Heart right ventricle (tissue), 16 donors: ENCODE measurements around the gene ZNF311. TPM values are rescaled to one million over a fixed set of nuclear protein-coding genes. Genes with fewer than 3 reads are reported as not detected.
"Not testable (repeated sequence)": the region's sequence is repeated elsewhere in the genome, so short reads cannot be mapped to it uniquely, and the experiment has no call there.

Experiments used
- ATAC-seq, 8 donors: fragments of 200-7000 bp; cut with Tn5 transposase; one replicate each; pipeline ENCODE4 v1.9.1; 2020; ENCODE audit warnings: mild to moderate bottlenecking in 8 of 8, moderate library complexity in 8 of 8, moderate number of reproducible peaks in 1 of 8
- DNase-seq, 2 donors: peaks; one replicate each; pipeline ENCODE4 v3.0.0-alpha.2; 2020
- H3K27ac ChIP-seq, 10 donors: fragments of 200-600 bp; sonication (generic) in 2 of 10; one replicate each; pipeline versions ENCODE4 v1.5.0 to v1.8.0; 2020 to 2022; ENCODE audit warnings: mild to moderate bottlenecking in 3 of 10
- H3K27me3 ChIP-seq, 7 donors: fragments of 200-600 bp; one replicate each; pipeline ENCODE4 v1.8.0; 2021 to 2022; ENCODE audit warnings: mild to moderate bottlenecking in 2 of 7
- H3K36me3 ChIP-seq, 9 donors: fragments of 200-600 bp; sonication (generic) in 1 of 9; one replicate each; pipeline versions ENCODE4 v1.5.0 to v1.8.0; 2020 to 2022; ENCODE audit warnings: mild to moderate bottlenecking in 2 of 9
- H3K4me1 ChIP-seq, 9 donors: fragments of 200-600 bp; sonication (generic) in 1 of 9; one replicate each; pipeline versions ENCODE4 v1.5.0 to v1.8.0; 2020 to 2022; ENCODE audit warnings: mild to moderate bottlenecking in 4 of 9
- H3K4me3 ChIP-seq, 10 donors: fragments of 200-600 bp; sonication (generic) in 2 of 10; one replicate each; pipeline versions ENCODE4 v1.5.0 to v1.8.0; 2020 to 2022; ENCODE audit warnings: mild to moderate bottlenecking in 7 of 10, moderate library complexity in 2 of 10
- H3K9me3 ChIP-seq, 11 donors: fragments of 200-600 bp in 10 of 11; sonication (generic) in 2 of 11; one replicate each; pipeline versions ENCODE4 v1.5.0 to v1.8.0; 2013 to 2022; ENCODE audit warnings: mild to moderate bottlenecking in 2 of 11, control low read depth in 1 of 11, moderate library complexity in 1 of 11
- WGBS, 2 donors: extraction: QIAGEN DNeasy Blood & Tissue Kit; methylation state at CpG; one replicate each; pipeline ENCODE4 v1.1.7; 2013; ENCODE audit warnings: inconsistent platforms in 1 of 2; 5-methylcytosine and 5-hydroxymethylcytosine counted together
- intact Hi-C, 10 donors: fragments of 100-400 bp; cut with DNase I; formaldehyde crosslinking; loops; one replicate each; pipeline versions ENCODE4 v1.11.1 to v1.14.2; 2022
- polyA plus RNA-seq, 2 donors: library from polyadenylated mRNA; stranded (reverse); fragments of 200-250 nt; gene quantifications; one replicate each; pipeline ENCODE4 v1.2.3, GENCODE V29; 2013
- total RNA-seq, 10 donors: library from RNA; stranded (reverse); fragmentation: NEBNext Ultra II Directional in 3 of 10; extraction: Animal tissue kit (Norgen Biotek cat#: 25700) in 3 of 10; gene quantifications; one replicate each; pipeline versions ENCODE4 v1.2.1 to v1.2.4, GENCODE V29; 2021 to 2023
- TF ChIP-seq, protein P1 (sequence below), 9 donors: fragments of 200-600 bp; sonication (generic) in 2 of 9; IDR thresholded peaks; one replicate each; pipeline versions ENCODE4 v1.5.0 to v1.8.0; 2021 to 2022; ENCODE audit warnings: antibody characterized with exemption in 9 of 9, mild to moderate bottlenecking in 5 of 9, moderate library complexity in 1 of 9
- donor health status: Arrhythmogenic right ventricular cardiomyopathy.
- donor health status: ischemic (EF 13 %, LVEDD 7.1; RV severe dilation, severe dysfunction).
- donor health status: healthy with polysubstance abuse.
- donor health status: DM: no; HTN: yes; CAD: no.
- donor health status: DM: no; HTN: no; CAD: no.
- donor health status: ischemic (EF 25% LVEDD 6.9; RV normal size, moderate dysfunction).
- donor health status: ischemic (EF 25% LVEDD 5.7; RV mildly dilated, moderate dysfunction).
- donor health status: healthy.
- donor health status: DM: yes; HTN: yes; CAD: no.
- donor health status: Ischemic cardiomyopathy.
- donor health status: ischemic (EF 35%, LVEDD 5.7; RV mildly dilated, moderate dysfunction).
- donor health status: nonischemic (EF 11% LVEDD 7.7; RV severe dilation, severe dysfunction).
- donor health status: DM: yes; HTN: yes; CAD: no.
- donor health status: PGD.
- donor health status: ischemic (EF 29% LVEDD 5.4; RV normal size, mild dysfunction).
- donor health status: nonischemic (EF 23%, LVEDD 6.1; RV moderate dilation, normal function).

Gene ZNF311
- total and polyA plus RNA-seq, 12 donors = 0.08 to 0.66 (median 0.23) TPM

DNA sequence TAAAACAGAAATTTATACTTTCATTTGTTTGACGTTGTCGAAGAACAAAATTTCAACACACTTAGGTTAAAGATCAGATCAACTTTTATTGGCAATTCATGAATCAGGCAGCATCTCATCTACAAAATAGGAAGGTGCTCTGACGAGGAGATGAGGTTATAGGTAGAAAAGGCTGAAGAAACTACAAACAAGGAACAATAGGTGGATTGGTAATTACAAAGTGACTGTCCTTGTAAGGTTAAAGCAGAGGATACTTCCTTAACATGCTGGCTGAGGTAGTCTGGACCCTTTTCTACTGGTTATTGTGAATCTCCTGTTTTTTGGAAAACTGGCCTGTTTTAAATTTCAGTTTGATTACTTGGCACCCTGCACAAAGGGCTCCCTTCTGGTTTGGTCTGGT, 48.8 kb downstream of the ZNF311 start:
- H3K4me3 ChIP-seq = no peak overlapping the region
- intact Hi-C loops = loop anchor here in 1 of 10 donors (5.0 kb wide), 1 partner anchor 364 kb away; no protein-coding TSS in a partner anchor
- DNase-seq = no peak

DNA sequence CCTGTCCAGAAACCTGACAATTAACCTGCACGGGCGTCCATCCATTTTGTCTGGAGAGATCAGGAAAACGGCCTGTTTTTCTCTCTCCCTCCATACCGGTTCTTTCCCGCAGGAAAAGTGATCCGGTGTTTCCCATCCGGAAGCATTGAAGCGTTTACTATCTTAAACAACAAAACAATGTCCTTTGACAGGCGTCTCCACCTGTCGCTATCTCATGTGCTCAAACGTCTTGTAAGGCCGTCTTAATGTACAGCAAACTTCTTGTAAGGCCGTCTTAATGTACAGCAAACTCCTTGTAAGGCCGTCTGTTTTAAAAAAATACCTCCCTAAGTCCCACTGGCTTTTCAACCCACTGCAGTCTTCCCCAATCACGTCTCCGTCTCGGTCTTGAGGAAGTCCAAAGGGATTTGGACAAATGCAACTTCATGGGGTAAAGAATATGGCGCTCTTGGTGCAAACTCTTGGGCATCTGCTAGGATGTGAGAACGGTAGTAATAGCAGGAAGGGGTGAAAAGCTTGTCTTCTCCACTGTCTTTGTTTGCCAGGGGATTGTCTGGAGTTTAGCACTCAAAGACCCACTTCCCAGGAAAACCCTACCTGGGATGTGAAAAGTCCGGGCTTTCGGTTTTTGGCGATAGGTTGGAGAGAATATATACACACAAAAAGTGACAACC, 51.4 kb downstream of the ZNF311 start:
- TF ChIP-seq, protein P1, sequence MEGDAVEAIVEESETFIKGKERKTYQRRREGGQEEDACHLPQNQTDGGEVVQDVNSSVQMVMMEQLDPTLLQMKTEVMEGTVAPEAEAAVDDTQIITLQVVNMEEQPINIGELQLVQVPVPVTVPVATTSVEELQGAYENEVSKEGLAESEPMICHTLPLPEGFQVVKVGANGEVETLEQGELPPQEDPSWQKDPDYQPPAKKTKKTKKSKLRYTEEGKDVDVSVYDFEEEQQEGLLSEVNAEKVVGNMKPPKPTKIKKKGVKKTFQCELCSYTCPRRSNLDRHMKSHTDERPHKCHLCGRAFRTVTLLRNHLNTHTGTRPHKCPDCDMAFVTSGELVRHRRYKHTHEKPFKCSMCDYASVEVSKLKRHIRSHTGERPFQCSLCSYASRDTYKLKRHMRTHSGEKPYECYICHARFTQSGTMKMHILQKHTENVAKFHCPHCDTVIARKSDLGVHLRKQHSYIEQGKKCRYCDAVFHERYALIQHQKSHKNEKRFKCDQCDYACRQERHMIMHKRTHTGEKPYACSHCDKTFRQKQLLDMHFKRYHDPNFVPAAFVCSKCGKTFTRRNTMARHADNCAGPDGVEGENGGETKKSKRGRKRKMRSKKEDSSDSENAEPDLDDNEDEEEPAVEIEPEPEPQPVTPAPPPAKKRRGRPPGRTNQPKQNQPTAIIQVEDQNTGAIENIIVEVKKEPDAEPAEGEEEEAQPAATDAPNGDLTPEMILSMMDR (IDR thresholded peaks at IDR 0.05) = no peak
- 2 to 3% methylated on average over 22 of the region's 22 CpGs for WGBS, 2 donors
- Histone ChIP-seq H3K27me3 (peaks cover 0 to 49% (median 24%) of the 10 kb centered on the region in 7 donors), H3K27ac (no peak overlapping the region), H3K36me3 (no peaks in the 10 kb centered on the region), H3K4me1 (peaks cover 0 to 14% (median 0%) of the 10 kb centered on the region in 9 donors), H3K4me3 (peak overlapping the region in 8 of 10 donors; percentile 15 to 44 (median 36)), H3K9me3 (no peaks in the 10 kb centered on the region)
- ATAC-seq = no peak
- intact Hi-C loops = no loop called here
- no peak for DNase-seq

More for the DNA sequence above, 48.8 kb downstream of the ZNF311 start:
- H3K27me3 ChIP-seq = peaks cover 0 to 58% (median 33%) of the 10 kb centered on the region in 7 donors
- no peaks in the 10 kb centered on the region for H3K36me3 ChIP-seq
- H3K27ac ChIP-seq = no peak overlapping the region
- no peaks in the 10 kb centered on the region for H3K9me3 ChIP-seq
- ATAC-seq = no peak
- WGBS, 2 donors = 88 to 91% methylated on average over 3 of the region's 3 CpGs
- TF ChIP-seq, protein P1 (IDR thresholded peaks at IDR 0.05) = no peak
- peaks cover 0 to 14% (median 0%) of the 10 kb centered on the region in 9 donors for H3K4me1 ChIP-seq

DNA sequence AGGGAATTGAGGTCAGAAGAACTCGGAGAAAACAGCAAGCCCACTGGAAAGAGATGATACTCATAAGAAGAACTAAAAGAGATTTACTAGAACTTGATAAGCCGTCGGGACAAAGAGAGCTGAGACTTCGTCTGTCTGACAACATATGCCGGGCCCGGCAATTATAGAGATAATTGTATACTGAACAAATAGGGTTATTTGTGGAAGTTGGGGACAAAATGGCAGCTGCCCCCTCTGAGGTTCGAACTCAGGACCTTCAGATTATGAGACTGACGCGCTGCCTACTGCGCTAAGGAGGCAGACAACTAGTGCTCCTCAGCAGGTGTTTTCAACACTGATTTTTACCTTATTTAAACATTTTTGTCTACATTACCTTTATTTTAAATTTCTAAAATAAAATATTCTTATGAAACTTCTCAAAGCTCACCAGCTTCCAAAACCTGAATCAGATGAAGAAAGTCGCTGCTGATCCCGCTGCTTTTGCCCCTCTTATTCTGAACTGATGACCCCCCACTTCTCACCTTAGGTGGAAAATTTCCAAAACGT, 52.0 kb downstream of the ZNF311 start:
- Histone ChIP-seq H3K27me3 (peaks cover 0 to 49% (median 24%) of the 10 kb centered on the region in 7 donors), H3K9me3 (no peaks in the 10 kb centered on the region), H3K4me3 (peak overlapping the region in 8 of 10 donors; percentile 15 to 44 (median 36)), H3K36me3 (no peaks in the 10 kb centered on the region), H3K4me1 (peaks cover 0 to 14% (median 0%) of the 10 kb centered on the region in 9 donors), H3K27ac (no peak overlapping the region)
- ATAC-seq = peak in 5 of 8 donors; percentile 11 to 85 (median 47)
- intact Hi-C loops = no loop called here
- TF ChIP-seq, protein P1 (IDR thresholded peaks at IDR 0.05) = no peak
- DNase-seq = no peak
- 9 to 12% methylated on average over 13 of the region's 13 CpGs for WGBS, 2 donors

DNA sequence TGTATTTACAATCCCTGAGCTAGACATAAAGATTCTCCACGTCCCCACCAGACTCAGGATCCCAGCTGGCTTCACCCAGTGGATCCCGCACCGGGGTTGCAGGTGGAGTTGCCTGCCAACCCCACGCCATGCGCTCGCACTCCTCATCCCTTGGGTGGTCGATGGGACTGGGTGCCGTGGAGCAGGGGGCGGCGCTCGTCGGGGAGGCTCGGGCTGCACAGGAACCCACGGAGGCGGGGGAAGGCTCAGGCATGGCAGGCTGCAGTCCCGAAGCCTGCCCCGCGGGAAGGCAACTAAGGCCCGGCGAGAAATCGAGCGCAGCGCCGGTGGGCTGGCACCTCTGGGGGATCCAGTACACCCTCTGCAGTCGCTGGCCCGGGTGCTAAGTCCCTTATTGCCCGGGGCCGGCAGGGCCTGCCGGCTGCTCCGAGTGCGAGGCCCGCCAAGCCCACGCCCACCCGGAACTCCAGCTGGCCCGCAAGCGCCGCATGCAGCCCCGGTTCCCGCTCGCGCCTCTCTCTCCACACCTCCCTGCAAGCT, 55.4 kb downstream of the ZNF311 start:
- DNase-seq, H3K9me3 ChIP-seq, H3K36me3 ChIP-seq, ATAC-seq, H3K27ac ChIP-seq, H3K4me3 ChIP-seq: not testable (repeated sequence)
- 94 to 98% methylated on average over 35 to 41 of the region's 41 CpGs for WGBS, 2 donors
- peaks cover 0 to 20% (median 9%) of the 10 kb centered on the region in 7 donors for H3K27me3 ChIP-seq
- peaks cover 0 to 21% (median 0%) of the 10 kb centered on the region in 9 donors for H3K4me1 ChIP-seq
- intact Hi-C loops = loop anchor here in 2 of 10 donors (5.0 to 10.0 kb wide), 3 partner anchors 33 to 95 kb away; no protein-coding TSS in a partner anchor
